Measurements from ENCODE around the gene PDSS1.

PDSS1 gene

GRCh38 chr10:26725837-26726727 lies 28.6 kb downstream of the PDSS1 start:
- CTCF ChIA-PET, result interaction anchor here (0.6 to 2.2 kb wide), 9 partner anchors 9 to 191 kb away, joined by 3 to 50 read pairs (median 3); no protein-coding TSS in a partner anchor
- peak; percentile 62 for DNase-seq (ENCODE audit: extremely low spot score)

GRCh38 chr10:26727005-26727404 lies 29.5 kb downstream of the PDSS1 start:
- CTCF ChIA-PET, result interaction anchor here (1.0 to 2.2 kb wide), 3 partner anchors 150 to 163 kb away, joined by 4 to 50 read pairs (median 4); no protein-coding TSS in a partner anchor
- TF ChIP-seq CTBP1 (IDR thresholded peaks at IDR 0.05; ENCODE audit: borderline replicate concordance) (no peak), FOXA1 (IDR thresholded peaks at IDR 0.05) (no peak), FOXK2 (IDR thresholded peaks at IDR 0.05) (no peak), ZNF384 (IDR thresholded peaks at IDR 0.05) (no peak), LEF1 (IDR thresholded peaks at IDR 0.05; ENCODE audit: borderline replicate concordance) (no peak), PKNOX1 (IDR thresholded peaks at IDR 0.05) (no peak), ELF4 (IDR thresholded peaks at IDR 0.05) (no peak), NFRKB (IDR thresholded peaks at IDR 0.05) (no peak), FOXM1 (IDR thresholded peaks at IDR 0.05; ENCODE audit: borderline replicate concordance) (no peak), SP1 (IDR thresholded peaks at IDR 0.05) (no peak), ARNT (IDR thresholded peaks at IDR 0.05) (no peak), BHLHE40 (IDR thresholded peaks at IDR 0.05; ENCODE audit: borderline replicate concordance) (no peak), HDGF (IDR thresholded peaks at IDR 0.05; ENCODE audit: borderline replicate concordance) (no peak), TARDBP (IDR thresholded peaks at IDR 0.05) (no peak), SUZ12 (IDR thresholded peaks at IDR 0.05) (no peak), L3MBTL2 (conservative IDR thresholded peaks at IDR 0.05) (no peak)
- POLR2A ChIA-PET, result no interaction called here
- DNase-seq (ENCODE audit: extremely low spot score), result no peak

More at GRCh38 chr10:26725837-26726727, 28.6 kb downstream of the PDSS1 start:
- TF ChIP-seq TARDBP (IDR thresholded peaks at IDR 0.05) (no peak), FOXK2 (IDR thresholded peaks at IDR 0.05) (no peak), SP1 (IDR thresholded peaks at IDR 0.05) (no peak), ZNF384 (IDR thresholded peaks at IDR 0.05) (no peak)
- POLR2A ChIA-PET, result no interaction called here

- no peak for DNase-seq (ENCODE audit: extremely low spot score)
- CTCF ChIA-PET, result interaction anchor here (1.2 kb wide), 1 partner anchor 152 kb away, joined by 3 read pairs; no protein-coding TSS in a partner anchor
- POLR2A ChIA-PET, result no interaction called here
- TF ChIP-seq ARNT (IDR thresholded peaks at IDR 0.05) (no peak), SUZ12 (IDR thresholded peaks at IDR 0.05) (no peak), ZNF384 (IDR thresholded peaks at IDR 0.05) (no peak)
Observed at GRCh38 chr10:26728957-26729356, 31.5 kb downstream of the PDSS1 start.

DNA sequence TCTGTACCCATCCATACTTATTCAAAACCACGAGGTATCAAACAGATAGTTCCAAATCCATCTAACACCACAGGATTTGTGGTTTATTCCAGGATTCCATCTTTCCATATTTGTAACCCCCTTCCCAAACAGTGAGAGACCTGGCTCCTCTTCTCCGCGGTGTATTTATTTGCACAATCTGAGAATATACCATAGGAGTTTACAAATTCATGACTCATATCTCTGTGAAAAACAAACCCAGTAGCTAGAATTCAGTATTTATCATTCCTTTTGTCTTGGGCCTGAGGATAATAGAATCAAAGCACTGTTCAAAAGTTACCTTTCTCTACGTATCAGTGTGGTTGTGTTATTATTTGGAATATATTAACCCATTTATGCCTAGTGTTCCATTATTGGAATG lies 31.9 kb downstream of the PDSS1 start:
- no peak for TF ChIP-seq ARNT (IDR thresholded peaks at IDR 0.05)
- TF ChIP-seq HDGF (IDR thresholded peaks at IDR 0.05; ENCODE audit: borderline replicate concordance), result no peak
- no peak for TF ChIP-seq SP1 (IDR thresholded peaks at IDR 0.05)
- TF ChIP-seq PKNOX1 (IDR thresholded peaks at IDR 0.05), result no peak
- TF ChIP-seq NFRKB (IDR thresholded peaks at IDR 0.05), result no peak
- no peak for TF ChIP-seq FOXM1 (IDR thresholded peaks at IDR 0.05; ENCODE audit: borderline replicate concordance)
- no peak for TF ChIP-seq LEF1 (IDR thresholded peaks at IDR 0.05; ENCODE audit: borderline replicate concordance)
- TF ChIP-seq FOXA1 (IDR thresholded peaks at IDR 0.05), result no peak
- TF ChIP-seq SUZ12 (IDR thresholded peaks at IDR 0.05), result no peak
- no peak for TF ChIP-seq FOXK2 (IDR thresholded peaks at IDR 0.05)
- TF ChIP-seq TARDBP (IDR thresholded peaks at IDR 0.05), result no peak
- POLR2A ChIA-PET, result no interaction called here
- CTCF ChIA-PET, result no interaction called here
- DNase-seq (ENCODE audit: extremely low spot score), result no peak

DNA sequence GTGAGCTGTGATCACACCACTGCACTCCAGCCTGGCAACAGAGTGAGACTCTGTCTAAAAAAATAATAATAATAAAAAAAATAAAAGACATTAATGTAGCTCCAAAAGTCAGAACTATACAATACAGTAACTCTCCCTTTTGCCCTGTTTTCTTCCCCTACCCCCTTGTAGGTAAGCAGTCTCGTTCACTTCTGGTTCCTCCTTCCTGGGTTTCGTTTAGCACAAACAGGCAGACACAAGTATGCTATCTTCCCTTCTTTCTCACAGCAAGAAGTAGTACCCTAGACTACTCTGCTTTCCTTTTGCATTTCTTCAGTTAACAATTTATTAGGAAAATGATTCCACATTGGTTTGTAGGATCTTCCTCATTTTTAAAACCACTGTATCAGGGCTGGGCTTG lies 33.1 kb downstream of the PDSS1 start:
- ChIA-PET POLR2A (no interaction called here), CTCF (no interaction called here)
- TF ChIP-seq LEF1 (IDR thresholded peaks at IDR 0.05; ENCODE audit: borderline replicate concordance) (no peak), SUZ12 (IDR thresholded peaks at IDR 0.05) (no peak), ELF4 (IDR thresholded peaks at IDR 0.05) (no peak), SP1 (IDR thresholded peaks at IDR 0.05) (no peak), FOXK2 (IDR thresholded peaks at IDR 0.05) (no peak), ARNT (IDR thresholded peaks at IDR 0.05) (no peak), ZNF384 (IDR thresholded peaks at IDR 0.05) (no peak), FOXM1 (IDR thresholded peaks at IDR 0.05; ENCODE audit: borderline replicate concordance) (no peak), TARDBP (IDR thresholded peaks at IDR 0.05) (no peak), NFRKB (IDR thresholded peaks at IDR 0.05) (no peak), HDGF (IDR thresholded peaks at IDR 0.05; ENCODE audit: borderline replicate concordance) (no peak), CTBP1 (IDR thresholded peaks at IDR 0.05; ENCODE audit: borderline replicate concordance) (no peak), FOXA1 (IDR thresholded peaks at IDR 0.05) (no peak), L3MBTL2 (conservative IDR thresholded peaks at IDR 0.05) (no peak), PKNOX1 (IDR thresholded peaks at IDR 0.05) (no peak), BHLHE40 (IDR thresholded peaks at IDR 0.05; ENCODE audit: borderline replicate concordance) (no peak)
- no peak for DNase-seq (ENCODE audit: extremely low spot score)
